HuH-7.5 (cell line): ENCODE data around the gene ZCCHC9.
"Not testable (repeated sequence)": the region's sequence is repeated elsewhere in the genome, so short reads cannot be mapped to it uniquely, and the experiment has no call there.

Experiments used
- DNase-seq: peaks from one replicate; pipeline ENCODE4 v3.0.0; 2011; ENCODE audit warnings: low spot score

ZCCHC9 gene

GRCh38 chr5:81308836-81309235 lies 7.4 kb downstream of the ZCCHC9 start:
- no peak for DNase-seq

GRCh38 chr5:81310402-81311063 lies 9.1 kb downstream of the ZCCHC9 start:
- DNase-seq = no peak

- no peak for DNase-seq
These were observed 11.9 kb downstream of the ZCCHC9 start for GRCh38 chr5:81313278-81313677.

GRCh38 chr5:81313686-81314085 lies 12.3 kb downstream of the ZCCHC9 start:
- no peak for DNase-seq

- no peak for DNase-seq
These were observed 13.2 kb downstream of the ZCCHC9 start for GRCh38 chr5:81314581-81314980.

- no peak for DNase-seq
These were observed 13.9 kb downstream of the ZCCHC9 start for GRCh38 chr5:81315336-81315735.

- no peak for DNase-seq
These were observed 14.4 kb downstream of the ZCCHC9 start for GRCh38 chr5:81315830-81316229.

GRCh38 chr5:81316571-81316970 lies 15.2 kb downstream of the ZCCHC9 start:
- no peak for DNase-seq

GRCh38 chr5:81317536-81317935 lies 16.1 kb downstream of the ZCCHC9 start:
- no peak for DNase-seq

GRCh38 chr5:81326554-81326953 lies 25.2 kb downstream of the ZCCHC9 start:
- no peak for DNase-seq

- no peak for DNase-seq
These were observed 33.1 kb downstream of the ZCCHC9 start for GRCh38 chr5:81334304-81335061.

GRCh38 chr5:81335946-81336345 lies 34.6 kb downstream of the ZCCHC9 start:
- no peak for DNase-seq

GRCh38 chr5:81336556-81336955 lies 35.2 kb downstream of the ZCCHC9 start:
- no peak for DNase-seq

- DNase-seq = no peak
These were observed 36.4 kb downstream of the ZCCHC9 start for GRCh38 chr5:81337803-81338202.

- not testable (repeated sequence) for DNase-seq
These were observed 36.8 kb downstream of the ZCCHC9 start for GRCh38 chr5:81338213-81338612.

- DNase-seq = no peak
These were observed 43.3 kb downstream of the ZCCHC9 start for GRCh38 chr5:81344736-81345135.

GRCh38 chr5:81345411-81346003 lies 44.1 kb downstream of the ZCCHC9 start:
- no peak for DNase-seq

GRCh38 chr5:81349161-81349560 lies 47.8 kb downstream of the ZCCHC9 start:
- DNase-seq = no peak

- no peak for DNase-seq
These were observed 49.1 kb downstream of the ZCCHC9 start for GRCh38 chr5:81350507-81350906.

GRCh38 chr5:81353189-81353588 lies 51.8 kb downstream of the ZCCHC9 start:
- no peak for DNase-seq

- DNase-seq = no peak
These were observed 52.7 kb downstream of the ZCCHC9 start for GRCh38 chr5:81354093-81354492.

GRCh38 chr5:81355291-81356251 lies 54.2 kb downstream of the ZCCHC9 start:
- no peak for DNase-seq
